GM21723 (cell line): ENCODE results near the gene WFIKKN1.

Source experiments
- ATAC-seq: cut with Tn5 transposase; IDR thresholded peaks from one replicate; pipeline ENCODE4 v1.9.1; 2021; ENCODE audit warnings: mild to moderate bottlenecking, moderate library complexity; ENCODE audit not compliant: unreplicated experiment

Gene WFIKKN1

GRCh38 chr16:682493-683395, 52.0 kb downstream of the WFIKKN1 start:
- ATAC-seq, result no peak

GRCh38 chr16:683396-684070, 52.7 kb downstream of the WFIKKN1 start:
- ATAC-seq, result no peak
